Effector memory CD4-positive, alpha-beta T cell (primary cell): ENCODE measurements around the gene SLC22A6.
"Not testable (repeated sequence)": the region's sequence is repeated elsewhere in the genome, so short reads cannot be mapped to it uniquely, and the experiment has no call there.

ENCODE experiments used
- DNase-seq, 3 donors: peaks; one replicate each; pipeline ENCODE4 v3.0.0-alpha.2; 2020
- H3K27ac ChIP-seq: 2 replicates; pipeline ENCODE4 v1.7.0; 2013; ENCODE audit warnings: mild to moderate bottlenecking, low read length, moderate library complexity; ENCODE audit not compliant: insufficient read depth, poor library complexity, severe bottlenecking
- H3K27me3 ChIP-seq: replicated peaks from 2 replicates; pipeline ENCODE4 v1.7.0; 2013; ENCODE audit warnings: mild to moderate bottlenecking, low read length; ENCODE audit not compliant: insufficient read depth, control insufficient read depth, poor library complexity, severe bottlenecking
- H3K36me3 ChIP-seq: 2 replicates; pipeline ENCODE4 v1.7.0; 2013; ENCODE audit warnings: mild to moderate bottlenecking, low read length, moderate library complexity; ENCODE audit not compliant: control insufficient read depth, insufficient read depth
- H3K4me1 ChIP-seq: 2 replicates; pipeline ENCODE4 v1.7.0; 2013; ENCODE audit warnings: low read length, mild to moderate bottlenecking; ENCODE audit not compliant: control insufficient read depth, insufficient read depth, poor library complexity, severe bottlenecking
- H3K4me3 ChIP-seq: 2 replicates; pipeline ENCODE4 v1.7.0; 2013; ENCODE audit warnings: low read length, low read depth, mild to moderate bottlenecking; ENCODE audit not compliant: insufficient read depth, poor library complexity, severe bottlenecking
- H3K9me3 ChIP-seq: 2 replicates; pipeline ENCODE4 v1.7.0; 2013; ENCODE audit warnings: mild to moderate bottlenecking, low read length, moderate library complexity; ENCODE audit not compliant: control insufficient read depth

The SLC22A6 gene

GRCh38 chr11:62961017-62961570 lies 23.7 kb downstream of the SLC22A6 start:
- Histone ChIP-seq H3K36me3 (no peaks in the 10 kb centered on the region), H3K4me1 (no peaks in the 10 kb centered on the region), H3K27me3 (no peaks in the 10 kb centered on the region), H3K27ac (no peak overlapping the region), H3K9me3 (no peaks in the 10 kb centered on the region), H3K4me3 (no peak overlapping the region)
- no peak for DNase-seq

DNA sequence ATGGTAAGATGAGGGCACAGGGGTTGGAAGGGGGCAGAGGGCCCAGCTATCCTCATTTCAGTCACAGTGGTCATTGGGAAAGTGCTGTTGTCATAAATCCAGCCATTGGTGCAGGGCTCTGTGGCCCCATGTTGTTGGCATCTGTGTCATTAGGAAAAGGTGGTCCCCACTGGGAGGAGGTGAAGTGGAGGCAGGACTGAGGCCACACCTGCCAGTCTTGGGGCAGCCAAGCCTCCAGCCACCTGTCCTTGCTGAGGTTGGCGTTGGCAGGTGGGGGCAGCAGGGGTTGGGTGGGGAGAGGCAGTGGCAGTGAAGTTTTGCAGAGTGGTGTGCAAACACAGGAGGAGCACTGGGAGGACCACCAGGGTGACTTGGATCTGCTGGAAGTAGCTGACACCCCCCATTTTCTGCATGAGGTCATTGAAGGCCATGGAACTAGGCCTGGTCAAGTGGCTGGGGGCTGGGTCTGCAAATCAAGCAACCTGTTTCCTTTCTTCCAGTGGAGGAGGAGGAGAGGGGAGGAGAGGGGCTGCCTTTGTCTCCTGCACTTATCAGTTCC lies 25.3 kb downstream of the SLC22A6 start:
- H3K27me3 ChIP-seq = no peaks in the 10 kb centered on the region
- H3K4me3 ChIP-seq = no peak overlapping the region
- no peaks in the 10 kb centered on the region for H3K9me3 ChIP-seq
- no peaks in the 10 kb centered on the region for H3K36me3 ChIP-seq
- no peaks in the 10 kb centered on the region for H3K4me1 ChIP-seq
- H3K27ac ChIP-seq = no peak overlapping the region
- no peak for DNase-seq

- Histone ChIP-seq H3K4me3 (no peak overlapping the region), H3K27ac (no peak overlapping the region), H3K9me3 (no peaks in the 10 kb centered on the region)
Measured at GRCh38 chr11:62958547-62959421, 26.0 kb downstream of the SLC22A6 start.

DNA sequence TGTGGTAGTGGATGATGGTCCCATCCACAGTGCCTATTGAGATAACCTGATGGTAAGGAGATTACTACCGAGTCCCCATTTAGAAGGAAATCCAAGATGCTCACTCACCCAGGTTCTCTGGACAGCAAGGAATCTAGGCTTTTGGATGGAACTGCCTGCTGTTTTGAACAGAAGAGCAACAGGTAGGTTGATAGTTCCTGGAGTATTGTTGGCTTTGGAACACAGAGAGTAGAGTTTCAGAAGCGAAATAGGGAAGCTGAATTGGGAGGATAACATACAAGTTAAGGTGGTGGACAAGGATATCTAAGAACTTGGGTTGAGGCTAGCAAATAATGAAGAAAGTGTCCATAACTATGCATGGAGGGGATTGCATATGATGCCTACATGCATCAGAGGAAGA lies 27.6 kb downstream of the SLC22A6 start:
- no peak overlapping the region for H3K4me3 ChIP-seq
- H3K36me3 ChIP-seq = no peaks in the 10 kb centered on the region
- DNase-seq = no peak
- no peaks in the 10 kb centered on the region for H3K27me3 ChIP-seq
- H3K27ac ChIP-seq = no peak overlapping the region
- H3K4me1 ChIP-seq = no peaks in the 10 kb centered on the region
- no peaks in the 10 kb centered on the region for H3K9me3 ChIP-seq

More at GRCh38 chr11:62958547-62959421, 26.0 kb downstream of the SLC22A6 start:
- Histone ChIP-seq H3K27me3 (no peaks in the 10 kb centered on the region), H3K36me3 (no peaks in the 10 kb centered on the region), H3K4me1 (no peaks in the 10 kb centered on the region)
- DNase-seq = no peak

DNA sequence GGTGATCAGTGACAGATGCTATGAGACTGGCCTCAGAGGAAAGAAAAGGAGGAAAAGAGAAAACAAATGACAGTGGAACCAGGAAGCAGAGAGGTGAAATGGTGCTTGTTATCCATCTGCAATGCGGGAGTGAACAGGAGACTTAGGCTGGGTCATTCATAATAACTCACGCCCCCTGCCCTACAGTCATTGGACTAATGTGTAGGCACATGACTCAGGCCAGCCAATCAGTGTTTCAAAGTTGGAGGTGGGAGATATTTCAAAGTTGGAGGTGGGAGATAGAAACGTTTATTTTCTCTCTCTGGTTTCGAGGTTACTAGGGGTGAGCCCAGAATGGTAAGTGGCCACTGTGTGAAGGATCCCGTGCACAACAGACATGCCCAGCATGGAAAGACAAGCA lies 30.3 kb downstream of the SLC22A6 start:
- no peak for DNase-seq
- Histone ChIP-seq H3K9me3 (no peaks in the 10 kb centered on the region), H3K27ac (no peak overlapping the region), H3K27me3 (no peaks in the 10 kb centered on the region), H3K4me3 (no peak overlapping the region), H3K36me3 (no peaks in the 10 kb centered on the region), H3K4me1 (no peaks in the 10 kb centered on the region)

- H3K27me3 ChIP-seq = no peaks in the 10 kb centered on the region
- H3K4me3 ChIP-seq = no peak overlapping the region
- no peaks in the 10 kb centered on the region for H3K36me3 ChIP-seq
- no peak overlapping the region for H3K27ac ChIP-seq
- H3K9me3 ChIP-seq = no peaks in the 10 kb centered on the region
- no peaks in the 10 kb centered on the region for H3K4me1 ChIP-seq
- DNase-seq = no peak
Measured at GRCh38 chr11:62953811-62954210, 31.0 kb downstream of the SLC22A6 start.

DNA sequence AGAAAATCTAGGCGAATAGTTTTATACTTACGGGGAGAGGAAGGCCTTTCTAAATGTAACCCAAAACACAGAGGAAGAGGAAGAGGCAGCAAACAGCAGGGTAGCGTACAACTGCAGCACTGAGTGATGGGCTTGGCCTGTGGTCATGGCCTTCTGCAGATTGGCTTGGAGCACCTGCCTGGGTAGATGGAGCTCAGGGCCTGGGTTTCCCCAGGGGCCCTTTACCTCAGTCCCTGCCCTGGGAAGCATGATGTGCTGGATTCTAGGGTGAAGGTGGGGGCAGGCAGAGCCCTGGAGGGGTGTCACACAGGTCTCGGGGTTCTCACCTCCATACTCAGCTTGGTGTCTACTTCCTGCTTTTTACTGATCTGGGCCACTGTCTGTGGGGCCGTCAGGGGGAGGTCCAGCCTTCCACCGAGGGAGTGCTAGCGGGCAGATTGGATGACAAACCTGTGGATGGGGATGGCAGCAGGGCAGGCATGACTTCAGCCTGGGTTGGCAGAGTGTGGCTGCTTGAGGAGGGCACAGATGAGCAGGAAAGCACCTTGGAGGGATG lies 35.9 kb downstream of the SLC22A6 start:
- Histone ChIP-seq H3K9me3 (no peaks in the 10 kb centered on the region), H3K4me3 (no peak overlapping the region), H3K4me1 (no peaks in the 10 kb centered on the region), H3K27ac (no peak overlapping the region), H3K36me3 (no peaks in the 10 kb centered on the region), H3K27me3 (no peaks in the 10 kb centered on the region)
- DNase-seq = no peak

DNA sequence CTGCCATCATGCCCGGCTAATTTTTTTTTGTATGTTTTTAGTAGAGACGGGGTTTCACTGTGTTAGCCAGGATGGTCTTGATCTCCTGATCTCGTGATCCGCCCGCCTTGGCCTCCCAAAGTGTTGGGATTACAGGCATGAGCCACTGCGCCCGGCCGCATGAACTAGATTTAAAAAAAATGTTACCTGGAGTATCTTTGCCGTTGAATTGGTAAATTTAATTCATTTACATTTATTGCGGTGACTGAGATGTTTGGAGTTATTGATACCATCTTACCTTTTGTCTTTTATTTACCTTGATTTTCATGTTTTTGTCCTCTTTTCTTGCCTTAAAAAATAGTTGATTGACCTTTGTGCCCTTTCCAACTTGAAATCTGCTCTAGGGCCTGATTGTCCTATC lies 39.2 kb downstream of the SLC22A6 start:
- not testable (repeated sequence) for H3K27me3 ChIP-seq, H3K36me3 ChIP-seq, DNase-seq, H3K9me3 ChIP-seq, H3K4me3 ChIP-seq, H3K27ac ChIP-seq, H3K4me1 ChIP-seq

GRCh38 chr11:62937528-62937927 lies 47.2 kb downstream of the SLC22A6 start:
- not testable (repeated sequence) for H3K4me3 ChIP-seq, H3K36me3 ChIP-seq, H3K9me3 ChIP-seq, H3K27me3 ChIP-seq, H3K4me1 ChIP-seq, DNase-seq, H3K27ac ChIP-seq

DNA sequence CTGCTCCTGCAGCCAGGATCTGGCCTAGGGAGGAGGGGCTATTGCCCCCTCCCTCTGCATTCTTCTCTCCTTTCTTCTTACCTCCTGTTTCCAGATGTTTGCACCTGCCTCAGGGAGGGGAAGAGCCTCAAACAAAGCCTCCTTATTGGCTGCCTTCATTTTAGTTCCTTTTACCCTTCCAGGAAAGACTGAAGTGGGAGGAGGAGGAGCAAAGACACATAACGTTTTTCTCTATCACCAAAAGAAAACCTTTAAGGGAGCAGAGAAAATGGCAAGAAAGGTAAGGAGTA lies 50.3 kb downstream of the SLC22A6 start:
- DNase-seq = no peak
- H3K4me3 ChIP-seq = no peak overlapping the region
- no peaks in the 10 kb centered on the region for H3K4me1 ChIP-seq
- no peak overlapping the region for H3K27ac ChIP-seq
- no peaks in the 10 kb centered on the region for H3K36me3 ChIP-seq
- H3K27me3 ChIP-seq = no peaks in the 10 kb centered on the region
- no peaks in the 10 kb centered on the region for H3K9me3 ChIP-seq
